HG02759 (cell line): ENCODE measurements around the gene ACOXL.
A peak's percentile ranks its signal among the peaks of the same experiment; 100 is the strongest.
"Not testable (repeated sequence)": the region's sequence is repeated elsewhere in the genome, so short reads cannot be mapped to it uniquely, and the experiment has no call there.

Source experiments
- ATAC-seq: cut with Tn5 transposase; IDR thresholded peaks from one replicate; pipeline ENCODE4 v1.9.1; 2021; ENCODE audit warnings: mild to moderate bottlenecking, moderate library complexity; ENCODE audit not compliant: unreplicated experiment

Gene ACOXL

GRCh38 chr2:111050701-111051376 is 318.5 kb downstream of the ACOXL start:
- no peak for ATAC-seq

GRCh38 chr2:111052621-111053020 is 320.2 kb downstream of the ACOXL start:
- no peak for ATAC-seq

DNA sequence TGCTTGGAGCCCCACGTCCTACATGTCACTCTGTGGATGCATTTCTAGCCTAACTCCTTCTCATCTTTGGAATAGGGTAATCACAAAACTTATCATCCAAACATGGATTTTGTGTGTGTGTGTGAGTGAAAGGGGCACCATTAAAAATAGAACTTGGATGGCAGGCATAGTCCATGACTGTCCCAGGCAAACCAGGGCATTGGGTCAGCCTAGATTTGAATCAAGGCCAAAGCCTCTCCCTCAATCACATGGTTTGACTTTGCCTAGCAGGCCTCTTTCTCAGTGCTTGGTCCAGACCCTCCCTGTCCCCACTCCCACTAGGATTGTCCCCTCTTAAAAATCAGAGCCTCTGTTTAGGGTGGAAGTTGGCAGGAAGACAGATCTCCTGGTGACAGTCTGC is 320.9 kb downstream of the ACOXL start:
- no peak for ATAC-seq

- ATAC-seq: no peak
Observed at GRCh38 chr2:111053825-111054515, 321.6 kb downstream of the ACOXL start.

- peak; percentile 69 for ATAC-seq
Observed at GRCh38 chr2:111054791-111055691, 322.7 kb downstream of the ACOXL start.

GRCh38 chr2:111055735-111056134 is 323.4 kb downstream of the ACOXL start:
- no peak for ATAC-seq

DNA sequence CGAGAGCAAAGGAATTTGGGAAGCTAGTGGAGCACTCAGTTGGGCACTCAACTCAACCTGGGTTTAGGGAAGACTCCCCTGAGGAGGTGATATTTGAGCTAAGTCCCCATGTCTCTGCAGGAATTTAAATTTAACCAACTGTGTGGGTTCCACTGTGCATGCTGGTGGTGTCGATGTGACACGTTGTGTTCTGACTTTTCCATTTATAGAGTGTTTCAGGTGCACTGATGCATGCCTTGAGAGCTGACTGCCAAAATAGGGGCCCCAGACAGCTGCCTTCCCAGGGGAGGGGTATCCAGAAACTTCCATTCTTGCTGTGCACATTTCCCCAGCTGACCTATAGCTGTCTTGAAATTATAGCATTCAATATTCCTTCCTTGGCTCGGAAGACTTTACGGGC is 324.7 kb downstream of the ACOXL start:
- ATAC-seq: peak; percentile 39

GRCh38 chr2:111057721-111058120 is 325.3 kb downstream of the ACOXL start:
- ATAC-seq: no peak

DNA sequence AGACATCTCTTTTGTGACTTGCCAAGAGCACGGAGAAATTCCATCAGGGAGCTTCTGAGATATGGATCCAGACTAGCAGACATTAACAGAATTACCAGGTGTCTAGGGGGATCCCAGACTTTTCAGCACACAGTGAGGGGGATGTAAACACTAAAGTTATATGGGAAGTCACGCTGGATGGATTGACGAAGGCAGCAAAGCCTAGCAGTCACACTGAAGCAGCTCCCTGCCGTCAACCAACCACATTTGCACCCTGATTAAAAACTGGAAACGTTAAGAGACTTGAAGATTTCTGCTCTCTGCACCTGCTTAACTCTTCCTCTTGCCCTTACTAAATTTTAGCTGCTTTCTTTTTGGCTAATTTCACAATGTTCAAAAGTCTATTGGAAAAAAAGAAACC is 325.9 kb downstream of the ACOXL start:
- no peak for ATAC-seq

GRCh38 chr2:111061191-111061590 is 328.8 kb downstream of the ACOXL start:
- ATAC-seq: no peak

GRCh38 chr2:111062417-111062816 is 330.0 kb downstream of the ACOXL start:
- ATAC-seq: peak; percentile 40

DNA sequence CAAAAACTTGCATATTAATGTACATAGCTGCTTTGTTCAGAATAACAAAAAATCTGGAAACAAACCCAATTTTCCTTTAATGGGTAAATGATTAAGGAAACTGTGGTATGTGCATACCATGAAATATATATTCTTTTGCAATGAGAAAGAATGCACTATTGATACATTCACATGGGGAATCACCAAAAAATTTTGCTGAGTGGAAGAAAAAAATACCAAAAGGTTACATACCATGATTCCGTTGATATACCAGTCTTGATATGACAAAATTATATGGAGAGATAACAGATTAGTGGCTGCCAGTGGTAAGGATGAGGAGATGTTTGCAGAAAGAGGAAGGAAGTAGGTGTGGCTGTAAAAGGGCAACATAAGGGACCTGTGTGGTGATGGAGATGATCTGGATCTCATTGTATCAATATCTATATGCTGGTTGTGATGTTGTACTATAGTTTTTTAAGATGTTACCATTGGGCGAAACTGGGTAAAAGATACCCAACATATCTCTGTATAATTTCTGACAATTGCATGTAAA is 333.8 kb downstream of the ACOXL start:
- no peak for ATAC-seq

GRCh38 chr2:111068435-111069058 is 336.2 kb downstream of the ACOXL start:
- ATAC-seq: no peak

DNA sequence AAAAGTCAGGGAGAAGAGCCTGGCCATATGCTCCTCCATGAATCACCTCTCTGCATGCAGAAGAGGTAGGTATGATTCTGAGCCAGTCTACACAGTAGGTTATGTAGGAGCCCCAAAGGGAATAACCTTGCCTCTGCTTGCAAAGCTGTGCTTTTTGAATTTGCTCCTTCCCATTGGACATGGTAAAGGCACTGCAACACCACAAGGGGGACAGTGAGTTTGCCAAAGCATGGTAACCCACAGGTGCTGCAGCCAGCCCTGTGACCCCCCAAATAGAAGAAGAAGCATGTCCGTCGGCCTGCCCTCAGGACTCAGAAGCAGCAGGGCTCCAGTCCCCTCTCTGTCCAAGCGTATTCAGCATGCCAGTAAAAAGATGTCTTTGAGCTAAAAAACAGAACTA is 337.3 kb downstream of the ACOXL start:
- no peak for ATAC-seq

DNA sequence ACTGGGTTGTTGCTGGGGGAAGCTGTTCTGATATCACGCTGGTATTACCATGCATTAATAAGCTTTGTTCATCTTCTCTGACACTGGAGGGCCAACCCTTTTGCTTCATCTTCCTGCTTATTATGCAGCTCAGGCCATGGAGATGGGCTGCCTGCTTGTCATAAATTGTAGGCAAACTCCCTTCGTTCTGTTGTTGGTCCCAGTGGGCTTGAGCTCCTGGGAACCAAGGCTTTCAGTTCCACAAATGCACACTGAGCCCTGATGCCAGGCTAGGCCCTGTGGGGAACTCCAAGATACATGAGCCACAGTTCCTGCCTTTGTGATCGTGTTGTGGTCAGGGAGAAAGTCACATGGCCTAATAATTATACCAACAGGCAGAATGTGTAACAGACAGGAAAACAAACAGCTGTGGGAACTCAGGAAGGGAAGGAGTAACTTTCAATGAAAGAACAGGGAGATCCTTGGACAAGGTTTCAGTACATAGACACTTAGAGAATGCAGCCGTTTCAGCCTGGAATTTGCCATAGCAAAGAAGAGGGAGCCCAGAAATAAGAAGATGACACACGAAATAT is 339.3 kb downstream of the ACOXL start:
- ATAC-seq: no peak

GRCh38 chr2:111072220-111072871 is 340.0 kb downstream of the ACOXL start:
- ATAC-seq: no peak

DNA sequence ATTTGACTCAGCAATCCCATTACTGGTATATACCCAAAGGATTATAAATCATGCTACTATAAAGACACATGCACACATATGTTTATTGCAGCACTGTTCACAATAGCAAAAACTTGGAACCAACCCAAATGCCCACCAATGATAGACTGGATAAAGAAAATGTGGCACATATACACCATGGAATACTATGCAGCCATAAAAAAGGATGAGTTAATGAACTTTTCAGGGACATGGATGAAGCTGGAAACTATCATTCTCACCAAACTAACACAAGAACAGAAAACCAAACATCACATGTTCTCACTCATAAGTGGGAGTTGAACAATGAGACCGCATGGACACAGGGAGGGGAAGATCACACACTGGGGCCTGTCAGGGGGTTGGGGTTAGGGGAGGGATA is 350.3 kb downstream of the ACOXL start:
- ATAC-seq: not testable (repeated sequence)

GRCh38 chr2:111091811-111092211 is 359.4 kb downstream of the ACOXL start:
- ATAC-seq: peak; percentile 42

DNA sequence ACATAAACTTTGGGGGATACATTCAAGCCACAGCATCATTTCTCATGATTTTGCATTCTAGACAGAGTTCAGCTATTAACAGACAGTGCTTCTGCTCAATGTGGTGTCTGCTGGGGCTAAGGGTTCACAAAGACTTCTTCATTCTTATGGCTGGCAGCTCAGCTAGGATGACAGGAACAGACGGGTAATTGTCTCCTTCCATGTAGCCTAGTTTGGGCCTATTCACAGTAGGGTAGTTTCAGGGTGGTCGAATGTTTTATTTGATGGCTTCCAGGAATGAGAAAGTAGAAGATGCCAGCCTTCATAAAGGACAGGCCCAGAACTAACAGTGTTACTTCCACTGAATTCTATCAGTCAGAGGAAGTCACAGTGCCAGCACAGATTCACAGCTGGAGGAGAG is 362.3 kb downstream of the ACOXL start:
- ATAC-seq: no peak

DNA sequence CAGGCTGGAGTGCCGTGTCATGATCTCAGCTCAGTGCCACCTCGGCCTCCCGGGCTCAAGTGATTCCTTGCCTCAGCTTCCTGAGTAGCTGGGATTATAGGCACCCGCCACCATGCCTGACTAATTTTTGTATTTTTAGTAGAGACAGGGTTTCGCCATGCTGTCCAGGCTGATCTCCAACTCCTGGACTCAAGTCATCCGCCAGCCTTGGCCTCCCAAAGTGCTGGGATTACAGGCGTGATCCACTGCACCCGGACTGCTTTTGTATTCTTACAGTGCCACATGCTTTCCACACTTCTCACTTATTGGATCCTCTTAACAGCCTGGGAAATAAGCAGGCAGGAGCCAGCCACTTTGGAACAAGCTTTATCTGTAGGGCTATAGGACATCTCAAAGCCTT is 363.1 kb downstream of the ACOXL start:
- no peak for ATAC-seq
